ENCODE data around the gene TMEM242.

GRCh38 chr6:157272866-157273755, 50.2 kb downstream of the TMEM242 start:
- TF ChIP-seq ZFP36 (IDR thresholded peaks at IDR 0.05; ENCODE audit: borderline replicate concordance, partially characterized antibody) (no peak), POLR2AphosphoS2 (conservative IDR thresholded peaks at IDR 0.05; ENCODE audit: low read length) (no peak), PHF8 (IDR thresholded peaks at IDR 0.05; ENCODE audit: borderline replicate concordance, low read depth) (no peak), RARB (CRISPR knock-in tag; IDR thresholded peaks at IDR 0.05) (no peak), POLR2A (IDR thresholded peaks at IDR 0.05; ENCODE audit: low read length) (no peak), JUN (IDR thresholded peaks at IDR 0.05) (no peak), CBX8 (IDR thresholded peaks at IDR 0.05) (no peak), MAZ (IDR thresholded peaks at IDR 0.05; ENCODE audit: borderline replicate concordance, low read depth, low read length) (no peak), RAD21 (conservative IDR thresholded peaks at IDR 0.05 in 1 of 2, IDR thresholded peaks at IDR 0.05 in 1 of 2) (no peak), JUNB (IDR thresholded peaks at IDR 0.05) (no peak)
- TF ChIP-seq, protein P1, sequence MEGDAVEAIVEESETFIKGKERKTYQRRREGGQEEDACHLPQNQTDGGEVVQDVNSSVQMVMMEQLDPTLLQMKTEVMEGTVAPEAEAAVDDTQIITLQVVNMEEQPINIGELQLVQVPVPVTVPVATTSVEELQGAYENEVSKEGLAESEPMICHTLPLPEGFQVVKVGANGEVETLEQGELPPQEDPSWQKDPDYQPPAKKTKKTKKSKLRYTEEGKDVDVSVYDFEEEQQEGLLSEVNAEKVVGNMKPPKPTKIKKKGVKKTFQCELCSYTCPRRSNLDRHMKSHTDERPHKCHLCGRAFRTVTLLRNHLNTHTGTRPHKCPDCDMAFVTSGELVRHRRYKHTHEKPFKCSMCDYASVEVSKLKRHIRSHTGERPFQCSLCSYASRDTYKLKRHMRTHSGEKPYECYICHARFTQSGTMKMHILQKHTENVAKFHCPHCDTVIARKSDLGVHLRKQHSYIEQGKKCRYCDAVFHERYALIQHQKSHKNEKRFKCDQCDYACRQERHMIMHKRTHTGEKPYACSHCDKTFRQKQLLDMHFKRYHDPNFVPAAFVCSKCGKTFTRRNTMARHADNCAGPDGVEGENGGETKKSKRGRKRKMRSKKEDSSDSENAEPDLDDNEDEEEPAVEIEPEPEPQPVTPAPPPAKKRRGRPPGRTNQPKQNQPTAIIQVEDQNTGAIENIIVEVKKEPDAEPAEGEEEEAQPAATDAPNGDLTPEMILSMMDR (IDR thresholded peaks at IDR 0.05), result no peak

All from A549 (cell line).